ENCODE results near the gene MAGI3. TPM values are rescaled to one million over a fixed set of nuclear protein-coding genes. Genes with fewer than 3 reads are reported as not detected.

MAGI3 gene
- polyA plus RNA-seq, 1 donor from 2014 or later: 10.8 TPM

GRCh38 chr1:113399062-113399583 lies 8.8 kb downstream of the MAGI3 start:
- Histone ChIP-seq H3K4me3 (ENCODE audit: low read length) (no peak overlapping the region), H3F3A (ENCODE audit: insufficient read depth, low read length, poor library complexity, severe bottlenecking) (no peaks in the 10 kb centered on the region), H3K36me3 (ENCODE audit: insufficient read depth, low read length) (no peaks in the 10 kb centered on the region), H3K27me3 (ENCODE audit: insufficient read depth, low read depth, low read length) (no peaks in the 10 kb centered on the region), H3K9me2 (ENCODE audit: insufficient read depth, low read length) (no peaks in the 10 kb centered on the region), H3K27ac (ENCODE audit: low read length) (no peak overlapping the region), H3K9ac (ENCODE audit: low read length) (no peak overlapping the region), H3K9me3 (ENCODE audit: low read length) (no peaks in the 10 kb centered on the region), H4K20me1 (ENCODE audit: insufficient read depth) (no peaks in the 10 kb centered on the region), H3K79me2 (replicated peaks; ENCODE audit: insufficient read depth, low read length) (peaks cover 56% of the 10 kb centered on the region), H2AFZ (ENCODE audit: low read depth, low read length) (no peak overlapping the region), H3K4me2 (ENCODE audit: low read length) (no peak overlapping the region)
- TF ChIP-seq EZH2 (IDR thresholded peaks at IDR 0.05; ENCODE audit: borderline replicate concordance, insufficient read depth, low read length, poor library complexity, severe bottlenecking) (no peak), RAD21 (conservative IDR thresholded peaks at IDR 0.05) (no peak), SMC3 (conservative IDR thresholded peaks at IDR 0.05; ENCODE audit: poor library complexity) (no peak), MXI1 (conservative IDR thresholded peaks at IDR 0.05; ENCODE audit: poor library complexity, severe bottlenecking) (no peak), POLR2AphosphoS5 (IDR thresholded peaks at IDR 0.05) (no peak), TAF1 (IDR thresholded peaks at IDR 0.05; ENCODE audit: low read depth) (no peak)
- TF ChIP-seq, protein P1, sequence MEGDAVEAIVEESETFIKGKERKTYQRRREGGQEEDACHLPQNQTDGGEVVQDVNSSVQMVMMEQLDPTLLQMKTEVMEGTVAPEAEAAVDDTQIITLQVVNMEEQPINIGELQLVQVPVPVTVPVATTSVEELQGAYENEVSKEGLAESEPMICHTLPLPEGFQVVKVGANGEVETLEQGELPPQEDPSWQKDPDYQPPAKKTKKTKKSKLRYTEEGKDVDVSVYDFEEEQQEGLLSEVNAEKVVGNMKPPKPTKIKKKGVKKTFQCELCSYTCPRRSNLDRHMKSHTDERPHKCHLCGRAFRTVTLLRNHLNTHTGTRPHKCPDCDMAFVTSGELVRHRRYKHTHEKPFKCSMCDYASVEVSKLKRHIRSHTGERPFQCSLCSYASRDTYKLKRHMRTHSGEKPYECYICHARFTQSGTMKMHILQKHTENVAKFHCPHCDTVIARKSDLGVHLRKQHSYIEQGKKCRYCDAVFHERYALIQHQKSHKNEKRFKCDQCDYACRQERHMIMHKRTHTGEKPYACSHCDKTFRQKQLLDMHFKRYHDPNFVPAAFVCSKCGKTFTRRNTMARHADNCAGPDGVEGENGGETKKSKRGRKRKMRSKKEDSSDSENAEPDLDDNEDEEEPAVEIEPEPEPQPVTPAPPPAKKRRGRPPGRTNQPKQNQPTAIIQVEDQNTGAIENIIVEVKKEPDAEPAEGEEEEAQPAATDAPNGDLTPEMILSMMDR (IDR thresholded peaks at IDR 0.05; ENCODE audit: poor library complexity, severe bottlenecking): no peak

- Histone ChIP-seq H3K27ac (ENCODE audit: low read length) (no peak overlapping the region), H3K9me2 (ENCODE audit: insufficient read depth, low read length) (no peaks in the 10 kb centered on the region), H4K20me1 (ENCODE audit: insufficient read depth) (no peaks in the 10 kb centered on the region), H3K4me2 (ENCODE audit: low read length) (no peak overlapping the region), H3K79me2 (replicated peaks; ENCODE audit: insufficient read depth, low read length) (peaks cover 37% of the 10 kb centered on the region), H3F3A (ENCODE audit: insufficient read depth, low read length, poor library complexity, severe bottlenecking) (no peaks in the 10 kb centered on the region), H2AFZ (ENCODE audit: low read depth, low read length) (no peak overlapping the region), H3K36me3 (ENCODE audit: insufficient read depth, low read length) (no peaks in the 10 kb centered on the region), H3K9ac (ENCODE audit: low read length) (no peak overlapping the region), H3K9me3 (ENCODE audit: low read length) (no peaks in the 10 kb centered on the region), H3K4me3 (ENCODE audit: low read length) (no peak overlapping the region), H3K27me3 (ENCODE audit: insufficient read depth, low read depth, low read length) (no peaks in the 10 kb centered on the region)
- TF ChIP-seq POLR2AphosphoS5 (IDR thresholded peaks at IDR 0.05): no peak
- no peak for TF ChIP-seq MXI1 (conservative IDR thresholded peaks at IDR 0.05; ENCODE audit: poor library complexity, severe bottlenecking)
- no peak for TF ChIP-seq SMC3 (conservative IDR thresholded peaks at IDR 0.05; ENCODE audit: poor library complexity)
- TF ChIP-seq, protein P1 (IDR thresholded peaks at IDR 0.05; ENCODE audit: poor library complexity, severe bottlenecking): no peak
- no peak for TF ChIP-seq EZH2 (IDR thresholded peaks at IDR 0.05; ENCODE audit: borderline replicate concordance, insufficient read depth, low read length, poor library complexity, severe bottlenecking)
- no peak for TF ChIP-seq RAD21 (conservative IDR thresholded peaks at IDR 0.05)
- TF ChIP-seq TAF1 (IDR thresholded peaks at IDR 0.05; ENCODE audit: low read depth): no peak
- TF ChIP-seq EP300 (conservative IDR thresholded peaks at IDR 0.05; ENCODE audit: poor library complexity, severe bottlenecking): no peak
- no peak for TF ChIP-seq REST (IDR thresholded peaks at IDR 0.05; ENCODE audit: borderline replicate concordance)
These were observed 10.8 kb downstream of the MAGI3 start for GRCh38 chr1:113401067-113401466.

Measured in neural cell (in vitro differentiated cells).